ENCODE data around the gene GRIP2. TPM values are rescaled to one million over a fixed set of nuclear protein-coding genes. Genes with fewer than 3 reads are reported as not detected.

Gene GRIP2
- total and polyA plus RNA-seq, 9 of the 15 experiments (the other 6 are each of a cell fraction or from before 2014, with no cell fraction given), result 0.01 TPM; not detected in 7

GRCh38 chr3:14539384-14539741, 779 bp downstream of the GRIP2 start (continued):
- no peak for TF ChIP-seq PRDM10 (IDR thresholded peaks at IDR 0.05; ENCODE audit: partially characterized antibody)

DNA sequence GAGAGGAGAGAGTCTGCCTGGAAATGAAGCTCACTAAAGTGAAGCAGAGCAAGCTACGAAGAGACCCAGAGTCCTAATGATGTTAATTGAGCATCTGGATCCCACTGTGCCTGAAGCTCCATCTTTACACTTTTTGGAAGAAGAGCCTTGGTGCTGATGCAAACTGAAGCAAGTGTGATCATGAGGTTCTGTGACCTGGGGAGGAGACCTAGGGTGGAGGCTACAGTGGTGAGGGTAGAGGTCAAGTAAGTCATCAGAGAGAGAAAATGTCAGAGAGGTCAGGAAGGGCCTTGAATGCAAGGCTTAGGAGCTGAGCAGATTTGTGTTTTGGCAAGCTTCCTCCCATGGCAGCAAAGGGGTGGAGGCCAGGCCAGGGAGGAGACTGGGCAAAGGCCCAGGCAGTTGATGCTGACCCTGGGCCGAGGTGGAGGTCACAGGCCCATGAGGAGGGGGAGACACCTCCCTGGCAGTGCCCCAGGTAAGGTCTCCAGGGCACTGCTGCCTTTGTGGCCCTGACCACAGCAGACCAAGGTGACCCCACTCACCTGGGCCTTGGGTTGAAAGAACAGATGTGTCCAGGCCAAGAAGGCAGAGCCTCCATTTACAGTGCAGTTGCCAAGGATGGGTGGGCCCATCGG, 1.6 kb downstream of the GRIP2 start:
- H3K4me1 ChIP-seq (replicated peaks in 1 of 2; ENCODE audit: control insufficient read depth in 2 of 2, insufficient read depth in 2 of 2, low read length in 2 of 2), result peaks cover 0 to 14% of the 10 kb centered on the region in 2 experiments; a peak in 2 of 5 replicates
- FAIRE-seq, result no peak
- H3K79me2 ChIP-seq (ENCODE audit: control insufficient read depth, insufficient read depth, low read length), result no peaks in the 10 kb centered on the region
- H3K9me3 ChIP-seq (replicated peaks; ENCODE audit: control insufficient read depth, insufficient read depth, low read depth, low read length), result no peaks in the 10 kb centered on the region
- no peak overlapping the region for H3K4me2 ChIP-seq (ENCODE audit: insufficient read depth, low read length)
- no peaks in the 10 kb centered on the region for H3K9me1 ChIP-seq (ENCODE audit: control insufficient read depth, insufficient read depth, low read length)
- in situ Hi-C loops (cut with MboI) (no loop called here), intact Hi-C loops (cut with micrococcal nuclease) (no loop called here)
- H4K20me1 ChIP-seq (replicated peaks; ENCODE audit: control insufficient read depth, insufficient read depth, low read length), result no peaks in the 10 kb centered on the region
- 41% methylated on average over 3 of the region's 3 CpGs for WGBS (ENCODE audit: insufficient coverage, low coverage, missing lambda C conversion rate)
- no peak for DNase-seq (ENCODE audit: extremely low read depth in 1 of 4, low spot score in 3 of 4)
- BruUV-seq (replicated peaks), result no TSS peak
- H3K27me3 ChIP-seq (ENCODE audit: control insufficient read depth in 2 of 2, insufficient read depth in 2 of 2, low read length in 2 of 2), result peaks cover 2 to 26% of the 10 kb centered on the region in 2 experiments; a peak in 3 of 5 replicates
- no peak; the same call in 2 of the 3 replicates for ATAC-seq
- no peak overlapping the region for H3K27ac ChIP-seq (ENCODE audit: extremely low read depth, low read depth, low read length)
- POLR2A ChIA-PET, result interaction anchor here (0.6 to 2.6 kb wide), 3 partner anchors 10 to 402 kb away, joined by 3 to 17 read pairs (median 3); partner anchors contain the start of gene CCDC174
- no peak overlapping the region for H2AFZ ChIP-seq (ENCODE audit: low read depth, low read length)
- H3K9ac ChIP-seq (ENCODE audit: insufficient read depth in 1 of 2, low read depth in 2 of 2, low read length in 2 of 2), result no peak overlapping the region; a peak in 1 of 4 replicates
- CTCF ChIA-PET (ENCODE audit: low intra/inter-chr PET ratio), result no interaction called here
- H3K36me3 ChIP-seq (ENCODE audit: control insufficient read depth, insufficient read depth, low read length), result no peaks in the 10 kb centered on the region
- H3K4me3 ChIP-seq, result no peak overlapping the region
- TF ChIP-seq ESRRA (IDR thresholded peaks at IDR 0.05; ENCODE audit: borderline replicate concordance, low read depth), result peak; percentile 65
- no peak for TF ChIP-seq ZNF165 (CRISPR knock-in tag; IDR thresholded peaks at IDR 0.05; ENCODE audit: borderline replicate concordance)
- no peak for TF ChIP-seq ZNF12 (CRISPR knock-in tag; IDR thresholded peaks at IDR 0.05)
- TF ChIP-seq NR2C1 (IDR thresholded peaks at IDR 0.05), result no peak; the same call in 1 of the 2 replicates
- peak; percentile 83 for TF ChIP-seq NR2C1 (tag; IDR thresholded peaks at IDR 0.05)
- no peak for TF ChIP-seq TCF7L2 (IDR thresholded peaks at IDR 0.05; ENCODE audit: low read depth, low read length)
- no peak for TF ChIP-seq ZNF586 (CRISPR knock-in tag; conservative IDR thresholded peaks at IDR 0.05)
- peak; percentile 19; the same call in 1 of the 2 replicates for TF ChIP-seq CTBP1 (IDR thresholded peaks at IDR 0.05; ENCODE audit: borderline replicate concordance)

All from K562 (cell line).